Coronary artery (tissue), 2 donors: ENCODE measurements around the gene VPS39.

Experiments
- DNase-seq: peaks from one replicate; pipeline ENCODE4 v3.0.0-alpha.2; 2017; ENCODE audit warnings: low spot score
- H3K27ac ChIP-seq, 2 donors: fragments of 200-600 bp; sonication (generic); one replicate each; pipeline ENCODE4 v1.5.1; 2016 to 2019
- H3K4me3 ChIP-seq: fragments of 200-600 bp; sonication (generic); 2 replicates; pipeline ENCODE4 v1.5.1; 2016; ENCODE audit warnings: mild to moderate bottlenecking, moderate library complexity
- TF ChIP-seq, protein P1 (sequence below): fragments of 200-600 bp; sonication (generic); IDR thresholded peaks from one replicate; pipeline ENCODE4 v1.5.1; 2019; ENCODE audit warnings: antibody characterized with exemption

VPS39 gene

DNA sequence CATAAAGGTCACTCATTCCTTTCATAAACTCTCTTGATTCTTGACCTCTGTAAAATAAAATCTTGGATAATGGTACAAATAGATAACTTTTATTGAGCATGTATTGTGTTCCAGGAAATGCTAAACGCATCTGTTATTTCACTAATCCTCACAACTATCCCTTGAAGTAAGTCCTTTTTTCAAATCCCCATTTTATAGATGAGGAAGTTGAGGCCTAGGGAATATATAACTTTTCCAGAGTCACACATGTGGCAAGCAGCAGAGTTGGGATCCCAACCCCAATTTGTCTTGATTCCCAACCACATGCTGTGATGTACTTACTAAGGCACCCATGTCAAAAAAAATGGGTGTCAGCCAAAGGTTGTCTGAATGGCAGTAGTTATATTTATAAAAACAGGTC, 6.3 kb downstream of the VPS39 start:
- TF ChIP-seq, protein P1, sequence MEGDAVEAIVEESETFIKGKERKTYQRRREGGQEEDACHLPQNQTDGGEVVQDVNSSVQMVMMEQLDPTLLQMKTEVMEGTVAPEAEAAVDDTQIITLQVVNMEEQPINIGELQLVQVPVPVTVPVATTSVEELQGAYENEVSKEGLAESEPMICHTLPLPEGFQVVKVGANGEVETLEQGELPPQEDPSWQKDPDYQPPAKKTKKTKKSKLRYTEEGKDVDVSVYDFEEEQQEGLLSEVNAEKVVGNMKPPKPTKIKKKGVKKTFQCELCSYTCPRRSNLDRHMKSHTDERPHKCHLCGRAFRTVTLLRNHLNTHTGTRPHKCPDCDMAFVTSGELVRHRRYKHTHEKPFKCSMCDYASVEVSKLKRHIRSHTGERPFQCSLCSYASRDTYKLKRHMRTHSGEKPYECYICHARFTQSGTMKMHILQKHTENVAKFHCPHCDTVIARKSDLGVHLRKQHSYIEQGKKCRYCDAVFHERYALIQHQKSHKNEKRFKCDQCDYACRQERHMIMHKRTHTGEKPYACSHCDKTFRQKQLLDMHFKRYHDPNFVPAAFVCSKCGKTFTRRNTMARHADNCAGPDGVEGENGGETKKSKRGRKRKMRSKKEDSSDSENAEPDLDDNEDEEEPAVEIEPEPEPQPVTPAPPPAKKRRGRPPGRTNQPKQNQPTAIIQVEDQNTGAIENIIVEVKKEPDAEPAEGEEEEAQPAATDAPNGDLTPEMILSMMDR = no peak
- DNase-seq = no peak
- Histone ChIP-seq H3K27ac (no peak overlapping the region), H3K4me3 (no peak overlapping the region)

- TF ChIP-seq, protein P1 = no peak
- DNase-seq = no peak
- H3K4me3 ChIP-seq = no peak overlapping the region
- H3K27ac ChIP-seq = no peak overlapping the region
These were observed 9.0 kb downstream of the VPS39 start for GRCh38 chr15:42199126-42199525.

DNA sequence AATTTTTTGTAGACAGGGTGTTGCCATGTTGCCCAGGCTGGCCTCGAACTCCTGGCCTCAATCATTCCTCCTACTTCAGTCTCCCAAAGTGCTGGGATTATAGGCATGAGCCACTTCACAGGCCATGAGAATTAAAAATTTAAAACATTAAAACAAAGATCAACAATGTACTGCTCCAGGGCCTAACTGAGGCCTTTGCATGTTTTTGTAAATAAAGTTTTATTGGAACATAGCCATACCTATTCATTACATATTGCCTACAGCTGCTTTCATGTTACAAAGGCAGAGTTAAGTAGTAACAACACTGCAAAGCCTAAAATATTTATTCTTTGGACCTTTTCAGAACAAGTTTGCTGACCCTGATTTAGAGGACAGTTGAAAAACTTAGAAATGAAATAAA, 9.6 kb downstream of the VPS39 start:
- H3K4me3 ChIP-seq = no peak overlapping the region

GRCh38 chr15:42194513-42194912, 13.6 kb downstream of the VPS39 start:
- TF ChIP-seq, protein P1 = no peak
- DNase-seq = no peak

More for the DNA sequence above, 9.6 kb downstream of the VPS39 start:
- TF ChIP-seq, protein P1 = no peak
- DNase-seq = no peak
- no peak overlapping the region for H3K27ac ChIP-seq

GRCh38 chr15:42193383-42193782, 14.7 kb downstream of the VPS39 start:
- H3K4me3 ChIP-seq = no peak overlapping the region
- TF ChIP-seq, protein P1 = no peak
- H3K27ac ChIP-seq = no peak overlapping the region
- DNase-seq = no peak

More at GRCh38 chr15:42194513-42194912, 13.6 kb downstream of the VPS39 start:
- no peak overlapping the region for H3K27ac ChIP-seq
- H3K4me3 ChIP-seq = no peak overlapping the region

DNA sequence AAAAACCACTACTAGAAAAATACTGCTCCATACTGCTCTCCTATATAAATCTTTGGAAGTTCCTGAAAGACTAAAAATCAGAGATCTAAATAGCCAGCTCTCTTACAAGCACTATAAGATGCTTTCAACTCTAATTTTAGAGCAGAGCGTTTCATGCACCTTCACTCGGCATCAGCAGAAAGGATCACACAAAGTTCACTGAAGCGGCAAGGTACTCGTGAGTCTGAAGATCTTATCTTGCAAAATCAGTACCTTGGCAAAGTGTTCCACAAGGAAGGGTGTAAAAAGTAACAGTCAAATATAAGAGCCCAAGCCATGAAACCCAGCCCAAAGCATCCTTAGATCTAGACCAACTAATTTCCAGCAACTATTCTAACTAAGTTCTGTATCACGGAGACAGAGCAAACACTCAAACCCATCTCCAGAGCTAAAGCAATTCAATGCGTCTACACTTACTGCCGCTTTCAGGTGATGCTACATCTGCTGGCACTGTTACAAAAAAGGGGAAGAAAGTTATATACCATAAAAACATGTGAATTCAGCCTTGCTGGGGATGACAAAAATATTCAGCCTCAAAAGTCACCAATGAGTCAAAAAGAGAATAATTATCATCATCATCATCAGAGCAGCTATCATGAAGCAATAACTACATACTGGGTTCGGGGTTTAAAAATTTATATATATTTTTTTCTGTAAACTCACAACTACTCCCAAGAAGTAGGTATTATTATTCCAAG, 16.3 kb downstream of the VPS39 start:
- no peak for DNase-seq
- Histone ChIP-seq H3K4me3 (no peak overlapping the region), H3K27ac (no peak overlapping the region)
- TF ChIP-seq, protein P1 = no peak

- H3K27ac ChIP-seq = no peak overlapping the region
- TF ChIP-seq, protein P1 = no peak
- DNase-seq = no peak
- no peak overlapping the region for H3K4me3 ChIP-seq
These were observed 17.7 kb downstream of the VPS39 start for GRCh38 chr15:42190370-42190769.
